WTC11 (cell line): Measurements from ENCODE around the gene C10orf67. TPM values are rescaled to one million over a fixed set of nuclear protein-coding genes. Genes with fewer than 3 reads are reported as not detected.

Experiments
- ATAC-seq: fragments of 200-7000 bp; cut with Tn5 transposase; 2 replicates; pipeline ENCODE4 v1.10.0; 2021; ENCODE audit warnings: mild to moderate bottlenecking, moderate library complexity
- CTCF ChIA-PET: fragments of 300-600 bp; sonication (Branson Sonifier 250); formaldehyde crosslinking; loops from one replicate; lab custom pipeline; 2021; ENCODE audit warnings: antibody characterized with exemption; lab: Charles Lee
- POLR2A ChIA-PET: fragments of 350-600 bp; sonication (Branson Sonifier 250); formaldehyde crosslinking; loops from one replicate; lab custom pipeline; 2021; ENCODE audit warnings: antibody characterized with exemption; lab: Charles Lee
- DNase-seq: peaks from one replicate; pipeline ENCODE4 v3.0.0; 2021; ENCODE audit warnings: low spot score
- H3K27ac Mint-ChIP-seq: 2 replicates; pipeline ENCODE4 v1.8.0; 2021; ENCODE audit warnings: mixed read lengths
- H3K27me3 Mint-ChIP-seq: 2 replicates; pipeline ENCODE4 v1.8.0; 2021; ENCODE audit warnings: low read depth, mild to moderate bottlenecking, moderate library complexity, mixed read lengths
- H3K36me3 Mint-ChIP-seq: 2 replicates; pipeline ENCODE4 v1.8.0; 2021; ENCODE audit warnings: mixed read lengths
- H3K4me1 Mint-ChIP-seq: 2 replicates; pipeline ENCODE4 v1.8.0; 2022; ENCODE audit warnings: mixed read lengths
- H3K4me3 Mint-ChIP-seq: 2 replicates; pipeline ENCODE4 v1.8.0; 2021; ENCODE audit warnings: mild to moderate bottlenecking, moderate library complexity, mixed read lengths
- H3K9me3 Mint-ChIP-seq: 2 replicates; pipeline ENCODE4 v1.8.0; 2021; ENCODE audit warnings: mixed read lengths
- CREB1 ChIP-seq: sonication (generic); formaldehyde crosslinking; IDR thresholded peaks from 2 replicates; pipeline ENCODE4 v1.8.0; 2023; ENCODE audit warnings: mild to moderate bottlenecking, missing genetic modification reagents
- GRHL2 ChIP-seq: fragments of 250-450 bp; sonication (Bioruptor Pico); IDR thresholded peaks from 2 replicates; pipeline ENCODE4 v1.8.0; 2022; ENCODE audit warnings: mild to moderate bottlenecking, moderate library complexity; ENCODE audit not compliant: insufficient replicate concordance, severe bottlenecking
- GTF2I ChIP-seq: fragments of 250-450 bp; sonication (Bioruptor Pico); conservative IDR thresholded peaks from 2 replicates; pipeline ENCODE4 v1.4.0; 2021; ENCODE audit warnings: mild to moderate bottlenecking
- JAZF1 ChIP-seq: fragments of 250-450 bp; sonication (Bioruptor Pico); IDR thresholded peaks from 2 replicates; pipeline ENCODE4 v1.9.0; 2021; ENCODE audit warnings: moderate library complexity, mild to moderate bottlenecking, inconsistent platforms
- NFE2L1 ChIP-seq: sonication (generic); formaldehyde crosslinking; IDR thresholded peaks from 2 replicates; pipeline ENCODE4 v1.8.1; 2023; ENCODE audit warnings: missing genetic modification reagents
- total RNA-seq: library from RNA; stranded (reverse); gene quantifications from 3 replicates; pipeline ENCODE4 v1.2.3, GENCODE V29; 2021
- TF ChIP-seq, protein P1 (sequence below): sonication (generic); formaldehyde crosslinking; conservative IDR thresholded peaks from 2 replicates; pipeline ENCODE4 v1.8.1; 2022; ENCODE audit warnings: mild to moderate bottlenecking, missing genetic modification reagents
- TF ChIP-seq, protein P2 (sequence below): sonication (generic); formaldehyde crosslinking; IDR thresholded peaks from 2 replicates; pipeline ENCODE4 v1.8.0; 2022; ENCODE audit warnings: missing genetic modification reagents
- TF ChIP-seq, protein P3 (sequence below): sonication (generic); formaldehyde crosslinking; IDR thresholded peaks from 2 replicates; pipeline ENCODE4 v1.8.1; 2022; ENCODE audit warnings: missing genetic modification reagents, borderline replicate concordance
- TF ChIP-seq, protein P4 (sequence below): sonication (generic); formaldehyde crosslinking; IDR thresholded peaks from 2 replicates; pipeline ENCODE4 v1.8.1; 2023; ENCODE audit warnings: mild to moderate bottlenecking, missing genetic modification reagents, moderate library complexity
- TF ChIP-seq, protein P5 (sequence below): fragments of 250-450 bp; sonication (Bioruptor Pico); IDR thresholded peaks from 2 replicates; pipeline ENCODE4 v1.9.0; 2021; ENCODE audit warnings: mild to moderate bottlenecking, borderline replicate concordance

C10orf67 gene
- total RNA-seq, 1 experiment from 2014 or later: not detected

DNA sequence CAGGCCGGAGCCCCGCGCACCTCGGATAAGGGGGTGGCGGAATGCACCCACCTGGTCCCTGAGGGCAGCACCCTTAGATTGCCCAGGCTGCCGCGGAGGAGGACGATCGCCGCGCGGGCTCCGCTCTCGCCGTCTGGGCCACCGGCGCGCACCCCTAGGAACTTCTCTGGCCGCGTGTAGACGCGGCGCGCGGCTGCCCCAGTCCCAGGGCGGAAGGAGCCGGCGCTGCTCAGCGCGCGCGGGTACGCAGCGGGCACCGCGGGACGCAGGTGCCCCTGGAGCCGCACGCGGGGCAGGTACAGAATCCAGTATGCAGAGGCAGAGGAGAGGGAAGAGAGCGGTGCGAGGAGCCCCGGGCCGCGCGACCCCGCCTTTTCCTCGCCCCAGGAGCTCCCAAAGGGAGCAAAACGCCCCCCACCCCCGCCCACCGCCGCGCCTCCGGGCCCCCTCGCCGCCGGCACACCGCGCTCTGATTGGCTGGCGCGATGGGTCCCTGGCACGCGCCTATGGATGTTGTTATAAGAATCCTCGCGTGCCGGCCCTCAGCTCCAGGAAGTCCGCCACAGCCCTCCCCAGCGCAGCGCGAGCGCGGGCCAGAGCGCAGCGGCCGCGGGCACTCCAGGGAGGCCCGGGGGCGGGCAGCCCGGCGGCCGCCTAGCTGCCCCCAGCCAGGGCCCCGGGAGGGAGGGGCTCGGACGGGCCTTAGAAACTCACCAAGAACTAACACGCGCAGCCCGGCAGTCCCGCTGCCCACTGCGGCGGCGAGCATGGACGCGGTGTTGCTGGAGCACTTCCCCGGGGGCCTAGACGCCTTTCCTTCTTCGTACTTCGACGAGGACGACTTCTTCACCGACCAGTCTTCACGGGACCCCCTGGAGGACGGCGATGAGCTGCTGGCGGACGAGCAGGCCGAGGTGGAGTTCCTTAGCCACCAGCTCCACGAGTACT, 152.6 kb downstream of the C10orf67 start, which contains the start of gene PTF1A:
Gene PTF1A (plus strand): TSS at position 549 of the 948 bp plus-strand sequence. CDS start 219 bp downstream, at position 768.
- CTCF ChIA-PET: interaction anchor here (0.5 to 2.2 kb wide), 8 partner anchors 10 to 459 kb away, joined by 3 to 21 read pairs (median 4); no protein-coding TSS in a partner anchor
- POLR2A ChIA-PET: no interaction called here
- Mint-ChIP-seq H3K27me3 (peaks cover 98% of the 10 kb centered on the region), H3K4me3 (peak within 1 kb of the TSS; percentile 69), H3K36me3 (no peaks in the 10 kb centered on the region), H3K4me1 (peaks cover 38% of the 10 kb centered on the region), H3K9me3 (no peaks in the 10 kb centered on the region), H3K27ac (no peak within 1 kb of the TSS)
- ATAC-seq (peak; percentile 9), DNase-seq (peak; percentile 46)
- TF ChIP-seq, protein P1, sequence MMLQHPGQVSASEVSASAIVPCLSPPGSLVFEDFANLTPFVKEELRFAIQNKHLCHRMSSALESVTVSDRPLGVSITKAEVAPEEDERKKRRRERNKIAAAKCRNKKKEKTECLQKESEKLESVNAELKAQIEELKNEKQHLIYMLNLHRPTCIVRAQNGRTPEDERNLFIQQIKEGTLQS (CRISPR knock-in tag): no peak
- TF ChIP-seq GTF2I: no peak
- no peak for TF ChIP-seq JAZF1 (CRISPR knock-in tag)
- TF ChIP-seq, protein P2, sequence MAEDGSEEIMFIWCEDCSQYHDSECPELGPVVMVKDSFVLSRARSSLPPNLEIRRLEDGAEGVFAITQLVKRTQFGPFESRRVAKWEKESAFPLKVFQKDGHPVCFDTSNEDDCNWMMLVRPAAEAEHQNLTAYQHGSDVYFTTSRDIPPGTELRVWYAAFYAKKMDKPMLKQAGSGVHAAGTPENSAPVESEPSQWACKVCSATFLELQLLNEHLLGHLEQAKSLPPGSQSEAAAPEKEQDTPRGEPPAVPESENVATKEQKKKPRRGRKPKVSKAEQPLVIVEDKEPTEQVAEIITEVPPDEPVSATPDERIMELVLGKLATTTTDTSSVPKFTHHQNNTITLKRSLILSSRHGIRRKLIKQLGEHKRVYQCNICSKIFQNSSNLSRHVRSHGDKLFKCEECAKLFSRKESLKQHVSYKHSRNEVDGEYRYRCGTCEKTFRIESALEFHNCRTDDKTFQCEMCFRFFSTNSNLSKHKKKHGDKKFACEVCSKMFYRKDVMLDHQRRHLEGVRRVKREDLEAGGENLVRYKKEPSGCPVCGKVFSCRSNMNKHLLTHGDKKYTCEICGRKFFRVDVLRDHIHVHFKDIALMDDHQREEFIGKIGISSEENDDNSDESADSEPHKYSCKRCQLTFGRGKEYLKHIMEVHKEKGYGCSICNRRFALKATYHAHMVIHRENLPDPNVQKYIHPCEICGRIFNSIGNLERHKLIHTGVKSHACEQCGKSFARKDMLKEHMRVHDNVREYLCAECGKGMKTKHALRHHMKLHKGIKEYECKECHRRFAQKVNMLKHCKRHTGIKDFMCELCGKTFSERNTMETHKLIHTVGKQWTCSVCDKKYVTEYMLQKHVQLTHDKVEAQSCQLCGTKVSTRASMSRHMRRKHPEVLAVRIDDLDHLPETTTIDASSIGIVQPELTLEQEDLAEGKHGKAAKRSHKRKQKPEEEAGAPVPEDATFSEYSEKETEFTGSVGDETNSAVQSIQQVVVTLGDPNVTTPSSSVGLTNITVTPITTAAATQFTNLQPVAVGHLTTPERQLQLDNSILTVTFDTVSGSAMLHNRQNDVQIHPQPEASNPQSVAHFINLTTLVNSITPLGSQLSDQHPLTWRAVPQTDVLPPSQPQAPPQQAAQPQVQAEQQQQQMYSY (CRISPR knock-in tag): no peak
- no peak for TF ChIP-seq NFE2L1 (CRISPR knock-in tag)
- TF ChIP-seq CREB1: no peak
- TF ChIP-seq, protein P3, sequence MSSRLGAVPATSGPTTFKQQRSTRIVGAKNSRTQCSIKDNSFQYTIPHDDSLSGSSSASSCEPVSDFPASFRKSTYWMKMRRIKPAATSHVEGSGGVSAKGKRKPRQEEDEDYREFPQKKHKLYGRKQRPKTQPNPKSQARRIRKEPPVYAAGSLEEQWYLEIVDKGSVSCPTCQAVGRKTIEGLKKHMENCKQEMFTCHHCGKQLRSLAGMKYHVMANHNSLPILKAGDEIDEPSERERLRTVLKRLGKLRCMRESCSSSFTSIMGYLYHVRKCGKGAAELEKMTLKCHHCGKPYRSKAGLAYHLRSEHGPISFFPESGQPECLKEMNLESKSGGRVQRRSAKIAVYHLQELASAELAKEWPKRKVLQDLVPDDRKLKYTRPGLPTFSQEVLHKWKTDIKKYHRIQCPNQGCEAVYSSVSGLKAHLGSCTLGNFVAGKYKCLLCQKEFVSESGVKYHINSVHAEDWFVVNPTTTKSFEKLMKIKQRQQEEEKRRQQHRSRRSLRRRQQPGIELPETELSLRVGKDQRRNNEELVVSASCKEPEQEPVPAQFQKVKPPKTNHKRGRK: no peak
- TF ChIP-seq, protein P4, sequence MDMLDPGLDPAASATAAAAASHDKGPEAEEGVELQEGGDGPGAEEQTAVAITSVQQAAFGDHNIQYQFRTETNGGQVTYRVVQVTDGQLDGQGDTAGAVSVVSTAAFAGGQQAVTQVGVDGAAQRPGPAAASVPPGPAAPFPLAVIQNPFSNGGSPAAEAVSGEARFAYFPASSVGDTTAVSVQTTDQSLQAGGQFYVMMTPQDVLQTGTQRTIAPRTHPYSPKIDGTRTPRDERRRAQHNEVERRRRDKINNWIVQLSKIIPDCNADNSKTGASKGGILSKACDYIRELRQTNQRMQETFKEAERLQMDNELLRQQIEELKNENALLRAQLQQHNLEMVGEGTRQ (CRISPR knock-in tag): no peak
- TF ChIP-seq GRHL2: no peak
- TF ChIP-seq, protein P5, sequence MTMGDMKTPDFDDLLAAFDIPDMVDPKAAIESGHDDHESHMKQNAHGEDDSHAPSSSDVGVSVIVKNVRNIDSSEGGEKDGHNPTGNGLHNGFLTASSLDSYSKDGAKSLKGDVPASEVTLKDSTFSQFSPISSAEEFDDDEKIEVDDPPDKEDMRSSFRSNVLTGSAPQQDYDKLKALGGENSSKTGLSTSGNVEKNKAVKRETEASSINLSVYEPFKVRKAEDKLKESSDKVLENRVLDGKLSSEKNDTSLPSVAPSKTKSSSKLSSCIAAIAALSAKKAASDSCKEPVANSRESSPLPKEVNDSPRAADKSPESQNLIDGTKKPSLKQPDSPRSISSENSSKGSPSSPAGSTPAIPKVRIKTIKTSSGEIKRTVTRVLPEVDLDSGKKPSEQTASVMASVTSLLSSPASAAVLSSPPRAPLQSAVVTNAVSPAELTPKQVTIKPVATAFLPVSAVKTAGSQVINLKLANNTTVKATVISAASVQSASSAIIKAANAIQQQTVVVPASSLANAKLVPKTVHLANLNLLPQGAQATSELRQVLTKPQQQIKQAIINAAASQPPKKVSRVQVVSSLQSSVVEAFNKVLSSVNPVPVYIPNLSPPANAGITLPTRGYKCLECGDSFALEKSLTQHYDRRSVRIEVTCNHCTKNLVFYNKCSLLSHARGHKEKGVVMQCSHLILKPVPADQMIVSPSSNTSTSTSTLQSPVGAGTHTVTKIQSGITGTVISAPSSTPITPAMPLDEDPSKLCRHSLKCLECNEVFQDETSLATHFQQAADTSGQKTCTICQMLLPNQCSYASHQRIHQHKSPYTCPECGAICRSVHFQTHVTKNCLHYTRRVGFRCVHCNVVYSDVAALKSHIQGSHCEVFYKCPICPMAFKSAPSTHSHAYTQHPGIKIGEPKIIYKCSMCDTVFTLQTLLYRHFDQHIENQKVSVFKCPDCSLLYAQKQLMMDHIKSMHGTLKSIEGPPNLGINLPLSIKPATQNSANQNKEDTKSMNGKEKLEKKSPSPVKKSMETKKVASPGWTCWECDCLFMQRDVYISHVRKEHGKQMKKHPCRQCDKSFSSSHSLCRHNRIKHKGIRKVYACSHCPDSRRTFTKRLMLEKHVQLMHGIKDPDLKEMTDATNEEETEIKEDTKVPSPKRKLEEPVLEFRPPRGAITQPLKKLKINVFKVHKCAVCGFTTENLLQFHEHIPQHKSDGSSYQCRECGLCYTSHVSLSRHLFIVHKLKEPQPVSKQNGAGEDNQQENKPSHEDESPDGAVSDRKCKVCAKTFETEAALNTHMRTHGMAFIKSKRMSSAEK (CRISPR knock-in tag): no peak
